Memory B cell (primary cell): ENCODE results near the gene CLUH.

Source experiments
- ATAC-seq: fragments of 150-1000 bp; cut with Tn5 transposase; 2 replicates; pipeline ENCODE4 v1.10.0; 2021; ENCODE audit warnings: low read depth, mild to moderate bottlenecking, moderate library complexity
- DNase-seq, 2 donors: peaks; one replicate each; pipeline ENCODE4 v3.0.0; 2022; ENCODE audit warnings: low spot score in 2 of 2
- H3K27ac Mint-ChIP-seq: one replicate; pipeline ENCODE4 v1.8.0; 2022; ENCODE audit warnings: mild to moderate bottlenecking, moderate library complexity, mixed read lengths
- H3K27me3 Mint-ChIP-seq: one replicate; pipeline ENCODE4 v1.8.0; 2022; ENCODE audit warnings: mixed read lengths
- H3K36me3 Mint-ChIP-seq: one replicate; pipeline ENCODE4 v1.8.0; 2022; ENCODE audit warnings: mild to moderate bottlenecking, mixed read lengths
- H3K4me1 Mint-ChIP-seq: one replicate; pipeline ENCODE4 v1.8.0; 2022; ENCODE audit warnings: mixed read lengths
- H3K4me3 Mint-ChIP-seq: one replicate; pipeline ENCODE4 v1.8.0; 2022; ENCODE audit warnings: mild to moderate bottlenecking, moderate library complexity, mixed read lengths
- H3K9me3 Mint-ChIP-seq: one replicate; pipeline ENCODE4 v1.8.0; 2022; ENCODE audit warnings: mixed read lengths

The CLUH gene

DNA sequence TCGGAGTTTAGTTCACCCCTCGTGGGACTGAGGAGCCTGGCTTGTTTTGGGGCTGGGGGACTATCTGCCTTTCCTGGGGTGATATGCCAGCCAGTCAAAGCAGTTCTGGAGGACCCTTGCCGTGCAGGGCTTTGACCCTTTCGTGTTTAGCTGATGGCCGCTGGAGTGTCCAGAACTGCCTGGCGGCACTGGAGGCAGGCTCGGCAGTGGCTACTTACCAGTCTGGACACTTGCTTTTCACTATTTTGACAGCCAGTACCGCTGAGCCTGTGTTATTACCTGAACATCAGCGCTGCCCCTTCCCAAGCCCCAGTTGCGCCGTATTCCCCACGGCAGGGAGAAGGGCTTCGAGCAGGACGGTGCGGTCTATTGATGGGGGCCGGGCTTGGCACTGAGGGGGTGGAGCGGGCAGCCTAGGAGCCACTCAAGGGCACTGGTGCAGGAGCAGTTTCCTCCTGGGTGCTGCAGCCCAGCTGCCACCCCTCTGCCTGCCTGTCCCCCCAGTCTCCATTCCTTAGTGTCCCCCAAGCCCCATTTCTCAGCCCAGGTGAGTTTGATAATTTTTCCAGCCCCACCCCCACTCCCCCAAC lies 19.3 kb upstream of the CLUH start:
- H3K9me3 Mint-ChIP-seq = no peaks in the 10 kb centered on the region
- DNase-seq = no peak
- H3K4me3 Mint-ChIP-seq = no peak overlapping the region
- no peak for ATAC-seq
- H3K27me3 Mint-ChIP-seq = peaks cover 14% of the 10 kb centered on the region
- H3K36me3 Mint-ChIP-seq = no peaks in the 10 kb centered on the region
- H3K4me1 Mint-ChIP-seq = no peaks in the 10 kb centered on the region
- H3K27ac Mint-ChIP-seq = no peak overlapping the region

DNA sequence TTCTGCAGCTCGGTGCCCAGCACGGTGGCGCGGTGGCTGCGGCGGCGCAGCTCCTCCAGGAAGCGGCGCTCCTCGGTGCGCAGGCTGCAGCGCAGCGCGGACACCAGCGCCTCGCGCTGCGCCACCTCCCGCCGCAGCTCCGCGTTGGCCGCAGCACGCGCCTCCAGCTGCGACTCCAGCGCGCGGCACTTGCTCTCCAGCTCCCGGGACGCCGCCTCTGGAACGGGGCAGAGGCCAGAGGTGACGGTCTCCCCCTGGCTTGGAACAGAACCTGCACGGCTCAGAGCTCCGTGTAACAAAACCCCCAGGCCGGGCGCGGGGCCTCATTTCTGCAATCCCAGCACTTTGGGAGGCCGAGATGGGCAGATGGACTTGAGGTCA lies 13.2 kb upstream of the CLUH start:
- peak; percentile 85 for ATAC-seq
- peaks cover 3% of the 10 kb centered on the region for H3K36me3 Mint-ChIP-seq
- H3K4me3 Mint-ChIP-seq = peak overlapping the region; percentile 27

DNA sequence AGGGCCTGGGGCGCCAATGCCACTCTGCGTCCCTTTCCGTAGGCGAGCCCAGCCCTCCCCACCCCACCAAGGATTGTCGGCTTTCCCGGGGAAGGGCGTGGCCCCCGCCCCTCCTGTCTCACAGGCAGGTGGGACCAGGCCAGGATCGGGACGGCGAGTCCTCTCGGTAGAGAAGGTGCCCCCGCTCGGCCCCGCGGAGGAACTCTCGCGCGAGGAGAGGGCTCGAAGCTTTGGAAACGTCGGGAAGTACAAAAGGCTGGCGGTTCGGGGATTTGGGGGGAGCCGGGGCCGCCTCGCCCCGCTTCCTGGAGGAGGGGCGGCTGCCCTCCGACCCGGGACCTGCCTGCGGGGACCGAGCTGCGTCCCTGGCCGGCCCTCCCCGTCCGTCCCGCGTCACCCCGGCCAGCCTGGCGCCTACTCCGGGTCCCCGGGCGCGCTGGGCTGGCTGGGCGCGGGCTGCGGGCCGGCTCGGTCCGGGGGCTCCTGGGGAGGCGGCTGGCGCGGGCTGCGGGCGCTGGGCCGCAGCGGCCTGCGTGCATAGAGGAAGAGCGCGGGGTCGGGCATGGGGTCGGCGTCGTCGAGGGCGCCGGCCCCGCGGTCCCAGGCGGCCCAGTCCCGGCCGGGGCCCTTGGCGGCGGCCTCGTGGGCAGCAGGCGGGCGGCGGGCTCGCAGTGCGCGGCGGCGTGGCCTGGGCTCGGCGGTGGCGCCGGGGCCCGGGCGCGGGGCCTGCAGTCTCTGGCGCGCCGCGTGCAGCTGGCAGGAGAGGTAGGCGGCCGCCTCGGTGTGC lies 12.6 kb upstream of the CLUH start:
- no peak overlapping the region for H3K27ac Mint-ChIP-seq
- no peaks in the 10 kb centered on the region for H3K9me3 Mint-ChIP-seq
- peaks cover 3% of the 10 kb centered on the region for H3K36me3 Mint-ChIP-seq
- H3K4me3 Mint-ChIP-seq = peak overlapping the region; percentile 79
- peak; percentile 27 for ATAC-seq
- H3K4me1 Mint-ChIP-seq = peaks cover 5% of the 10 kb centered on the region
- H3K27me3 Mint-ChIP-seq = peaks cover 11% of the 10 kb centered on the region
- DNase-seq = peak in 1 of 2 donors; percentile 21

More for the DNA sequence above, 13.2 kb upstream of the CLUH start:
- H3K4me1 Mint-ChIP-seq = peaks cover 5% of the 10 kb centered on the region
- no peaks in the 10 kb centered on the region for H3K9me3 Mint-ChIP-seq
- H3K27ac Mint-ChIP-seq = no peak overlapping the region
- peaks cover 13% of the 10 kb centered on the region for H3K27me3 Mint-ChIP-seq
- peak in 1 of 2 donors; percentile 29 for DNase-seq

DNA sequence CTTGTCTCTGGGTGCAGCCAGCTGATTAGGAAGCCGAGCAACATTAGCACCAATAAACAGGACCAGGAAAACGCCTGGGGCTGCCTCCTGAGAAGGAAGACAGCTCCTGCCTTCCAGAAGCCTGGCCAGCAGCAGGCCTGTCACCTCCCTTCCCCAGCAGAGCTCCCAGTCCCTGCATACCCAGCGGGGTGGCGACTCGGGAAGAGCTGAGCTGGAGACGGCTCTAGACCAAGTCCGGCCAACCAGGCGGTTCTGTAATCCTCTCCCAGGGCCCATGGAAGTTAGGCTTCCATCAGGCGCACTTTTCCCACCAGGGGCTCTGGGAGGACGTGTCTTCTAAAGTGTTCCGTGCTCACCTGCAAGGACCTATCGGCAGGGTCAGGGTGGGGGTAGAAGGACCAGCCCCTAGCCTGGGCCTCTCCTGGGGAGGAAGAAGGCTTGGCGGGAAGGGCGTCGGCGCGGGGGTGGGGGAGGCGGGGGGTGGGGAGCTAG lies 12.0 kb upstream of the CLUH start:
- ATAC-seq (no peak), DNase-seq (no peak)
- peaks cover 5% of the 10 kb centered on the region for H3K4me1 Mint-ChIP-seq
- H3K9me3 Mint-ChIP-seq = no peaks in the 10 kb centered on the region
- H3K27me3 Mint-ChIP-seq = peaks cover 11% of the 10 kb centered on the region
- peak overlapping the region; percentile 59 for H3K4me3 Mint-ChIP-seq
- H3K27ac Mint-ChIP-seq = no peak overlapping the region
- H3K36me3 Mint-ChIP-seq = peaks cover 3% of the 10 kb centered on the region

DNA sequence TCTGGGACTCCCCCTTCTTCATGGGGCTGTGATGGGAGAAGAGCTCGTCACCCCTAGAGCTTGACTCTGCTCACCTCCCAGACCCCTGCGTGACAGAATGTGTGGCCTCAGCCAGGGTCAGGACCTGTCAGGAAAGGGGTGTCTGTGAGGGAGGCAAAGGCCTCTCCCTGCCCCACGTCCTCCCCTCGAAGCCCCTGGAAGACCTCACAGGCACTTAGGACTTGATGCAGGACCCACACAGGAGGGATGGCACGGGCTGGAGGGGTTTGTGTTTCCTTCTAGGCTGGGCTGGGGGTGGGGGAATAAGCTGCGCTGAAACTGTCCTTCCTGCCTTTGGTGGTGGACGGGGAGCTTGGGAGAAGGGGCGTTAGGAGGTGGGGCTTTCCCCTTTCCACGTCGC lies 11.0 kb upstream of the CLUH start:
- peaks cover 11% of the 10 kb centered on the region for H3K27me3 Mint-ChIP-seq
- no peaks in the 10 kb centered on the region for H3K9me3 Mint-ChIP-seq
- H3K4me3 Mint-ChIP-seq = no peak overlapping the region
- H3K27ac Mint-ChIP-seq = no peak overlapping the region
- no peak for ATAC-seq
- DNase-seq = no peak
- peaks cover 5% of the 10 kb centered on the region for H3K4me1 Mint-ChIP-seq
- peaks cover 3% of the 10 kb centered on the region for H3K36me3 Mint-ChIP-seq

DNA sequence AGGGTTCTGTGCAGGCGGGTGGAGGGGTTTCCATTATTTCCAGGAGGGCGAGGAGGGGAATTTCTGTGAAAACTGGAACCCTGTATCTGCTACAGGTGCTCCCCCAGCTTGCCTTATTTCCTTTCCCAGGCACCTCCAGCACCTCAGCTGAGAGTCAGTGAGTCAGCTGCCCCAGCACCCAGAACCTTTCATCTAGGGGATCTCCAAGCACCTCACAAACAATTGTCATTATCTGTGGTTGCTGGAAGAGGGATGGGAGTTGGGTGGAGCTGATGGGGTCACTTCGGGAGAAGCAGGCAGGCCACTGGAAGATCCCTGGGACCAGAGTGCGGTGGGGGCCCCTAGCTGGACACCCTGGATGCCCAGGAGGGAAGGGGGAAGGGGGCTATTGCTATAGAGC lies 10.0 kb upstream of the CLUH start:
- no peak for ATAC-seq
- Mint-ChIP-seq H3K27ac (no peak overlapping the region), H3K4me1 (peaks cover 5% of the 10 kb centered on the region), H3K9me3 (no peaks in the 10 kb centered on the region), H3K36me3 (peaks cover 3% of the 10 kb centered on the region), H3K4me3 (no peak overlapping the region), H3K27me3 (peaks cover 9% of the 10 kb centered on the region)
- DNase-seq = no peak

DNA sequence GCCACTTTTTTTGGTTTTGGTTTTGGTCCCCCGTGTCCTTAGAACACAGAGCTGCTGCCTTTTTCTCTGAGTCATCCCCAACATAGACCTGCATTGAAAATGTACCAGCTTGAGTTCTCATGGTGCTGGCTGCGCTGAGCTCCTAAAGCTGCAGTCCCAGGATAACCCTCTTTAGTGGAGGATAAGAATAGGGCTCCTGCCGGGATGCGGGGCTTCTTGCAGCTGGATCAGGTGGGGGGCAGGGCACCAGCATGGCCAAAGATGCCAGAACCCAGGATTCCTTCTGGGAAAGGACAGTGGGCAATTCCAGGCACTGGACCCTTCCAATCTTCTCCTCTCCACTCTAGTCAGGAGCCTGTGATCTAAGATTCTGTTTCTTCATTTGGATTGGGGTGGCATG lies 8.3 kb upstream of the CLUH start:
- ATAC-seq (no peak), DNase-seq (no peak)
- Mint-ChIP-seq H3K9me3 (no peaks in the 10 kb centered on the region), H3K36me3 (no peaks in the 10 kb centered on the region), H3K4me1 (no peaks in the 10 kb centered on the region), H3K27me3 (peaks cover 3% of the 10 kb centered on the region), H3K27ac (no peak overlapping the region), H3K4me3 (no peak overlapping the region)

DNA sequence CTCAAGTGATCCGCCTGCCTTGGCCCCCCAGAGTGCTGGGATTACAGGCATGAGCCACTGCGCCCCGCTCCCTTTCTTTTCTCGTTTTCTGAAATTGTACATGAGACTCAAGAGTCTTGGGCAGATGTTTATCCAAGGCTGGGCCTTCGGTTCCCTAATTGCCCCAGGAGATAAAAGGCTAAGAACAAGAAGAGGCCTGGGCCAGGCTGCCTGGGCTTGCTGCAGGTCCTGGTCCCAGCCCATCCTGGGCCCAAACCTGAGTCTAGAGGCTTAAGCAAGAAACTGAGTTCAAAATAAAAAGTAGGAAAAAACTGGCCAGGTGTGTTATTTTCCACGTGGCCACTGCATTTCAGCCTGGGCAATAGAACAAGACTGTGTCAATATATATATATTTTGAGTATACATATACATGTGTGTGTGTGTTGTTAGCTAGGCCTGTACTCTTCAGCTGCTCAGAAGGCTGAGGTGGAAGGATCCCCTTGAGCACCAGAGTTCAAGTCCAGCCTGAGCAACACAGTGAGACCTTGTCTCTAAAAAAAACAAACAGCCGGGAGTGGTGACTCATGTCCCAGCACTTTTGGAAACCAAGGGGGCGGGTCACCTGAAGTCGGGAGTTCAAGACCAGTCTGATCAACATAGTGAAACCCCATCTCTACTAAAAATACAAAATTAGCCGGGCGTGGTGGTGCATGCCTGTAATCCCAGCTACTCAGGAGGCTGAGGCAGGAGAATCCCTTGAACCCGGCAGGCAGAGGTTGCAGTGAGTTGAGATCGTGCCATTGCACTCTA lies 6.8 kb upstream of the CLUH start:
- Mint-ChIP-seq H3K27ac (no peak overlapping the region), H3K36me3 (no peaks in the 10 kb centered on the region), H3K9me3 (no peaks in the 10 kb centered on the region), H3K4me1 (no peaks in the 10 kb centered on the region), H3K27me3 (peaks cover 2% of the 10 kb centered on the region), H3K4me3 (no peak overlapping the region)
- ATAC-seq = no peak
- DNase-seq = no peak

DNA sequence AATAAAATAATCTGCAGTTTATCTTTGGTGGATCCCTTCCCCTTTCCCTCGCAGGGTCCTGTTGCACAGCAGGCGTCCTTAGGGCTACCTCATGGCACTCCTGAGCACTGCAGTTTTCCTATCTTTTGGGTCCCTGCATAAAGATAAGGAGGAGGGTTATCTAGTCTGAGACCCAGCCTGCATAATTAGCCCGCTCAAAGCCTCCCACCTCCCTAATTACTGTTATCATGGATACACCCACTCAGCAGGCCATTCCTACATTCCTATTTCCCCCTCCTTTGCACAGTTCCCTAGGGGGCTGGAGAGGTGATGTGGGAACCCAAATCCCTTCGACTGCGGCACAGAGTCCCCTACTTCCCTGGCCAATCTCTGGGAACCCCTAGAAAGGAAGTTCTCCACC lies 5.1 kb upstream of the CLUH start:
- Mint-ChIP-seq H3K36me3 (no peaks in the 10 kb centered on the region), H3K4me3 (no peak overlapping the region), H3K27me3 (peaks cover under 1% of the 10 kb centered on the region), H3K9me3 (no peaks in the 10 kb centered on the region), H3K27ac (no peak overlapping the region), H3K4me1 (peaks cover 6% of the 10 kb centered on the region)
- ATAC-seq (no peak), DNase-seq (no peak)

DNA sequence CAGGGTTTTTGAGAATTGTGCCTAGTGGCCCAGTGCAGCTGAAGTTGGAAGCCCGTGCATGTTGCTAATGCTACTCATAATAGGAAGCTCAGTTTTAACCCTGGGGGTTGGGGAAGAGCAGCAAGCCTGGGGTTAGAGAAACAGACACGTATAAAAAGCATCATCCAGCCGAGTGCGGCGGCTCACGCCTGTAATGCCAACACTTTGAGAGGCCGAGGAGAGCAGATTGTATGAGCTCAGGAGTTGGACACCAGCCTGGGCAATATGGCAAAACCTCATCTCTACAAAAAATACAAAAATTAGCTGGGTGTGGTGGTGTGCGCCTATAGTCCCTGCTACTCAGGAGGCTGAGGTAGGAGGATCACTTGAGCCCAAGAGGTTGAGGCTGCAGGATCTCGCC lies 2.3 kb upstream of the CLUH start:
- no peaks in the 10 kb centered on the region for H3K27me3 Mint-ChIP-seq

DNA sequence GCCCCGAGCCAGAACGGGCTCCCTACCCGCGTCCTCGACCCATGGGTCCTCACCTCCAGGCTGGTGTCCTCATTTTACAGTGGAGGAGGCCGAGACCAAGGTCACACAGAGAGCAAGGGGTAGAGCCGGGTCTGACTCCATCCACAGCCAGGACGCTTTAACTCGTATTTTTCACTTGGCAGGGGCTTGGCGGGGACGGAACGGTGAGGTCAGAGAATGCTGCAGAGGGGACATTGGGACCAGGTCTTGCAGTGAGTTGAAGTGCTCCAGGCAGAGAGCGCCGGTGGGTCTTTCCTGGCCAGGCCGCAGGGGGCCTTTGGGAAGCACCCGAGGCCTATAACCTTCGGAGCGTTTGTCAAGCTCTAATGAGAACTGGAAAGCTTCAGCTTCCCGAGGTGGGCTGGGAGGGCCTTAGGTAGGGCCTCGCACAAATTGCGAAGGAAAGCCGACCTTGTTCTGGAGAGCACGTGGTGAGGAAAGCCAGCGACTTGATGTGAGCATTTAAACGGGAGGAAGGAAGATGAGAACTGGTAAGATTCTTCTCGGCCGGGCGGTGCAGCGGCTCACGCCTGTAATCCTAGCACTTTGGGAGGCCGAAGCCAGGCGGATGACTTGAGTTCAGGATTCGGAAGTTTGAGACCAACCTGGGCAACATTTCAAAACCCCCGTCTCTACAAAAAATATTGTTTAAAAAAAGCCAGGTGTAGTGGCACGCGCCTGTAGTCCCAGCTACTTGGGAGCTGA lies 908 bp upstream of the CLUH start:
- Mint-ChIP-seq H3K27ac (peak overlapping the region; percentile 75), H3K36me3 (no peaks in the 10 kb centered on the region), H3K4me3 (peak overlapping the region; percentile 83), H3K4me1 (peaks cover 29% of the 10 kb centered on the region), H3K9me3 (no peaks in the 10 kb centered on the region), H3K27me3 (no peaks in the 10 kb centered on the region)
- DNase-seq (no peak), ATAC-seq (no peak)

More for the DNA sequence above, 2.3 kb upstream of the CLUH start:
- Mint-ChIP-seq H3K36me3 (no peaks in the 10 kb centered on the region), H3K27ac (no peak overlapping the region), H3K9me3 (no peaks in the 10 kb centered on the region), H3K4me1 (peaks cover 23% of the 10 kb centered on the region), H3K4me3 (peak overlapping the region; percentile 30)
- DNase-seq = no peak
- no peak for ATAC-seq

DNA sequence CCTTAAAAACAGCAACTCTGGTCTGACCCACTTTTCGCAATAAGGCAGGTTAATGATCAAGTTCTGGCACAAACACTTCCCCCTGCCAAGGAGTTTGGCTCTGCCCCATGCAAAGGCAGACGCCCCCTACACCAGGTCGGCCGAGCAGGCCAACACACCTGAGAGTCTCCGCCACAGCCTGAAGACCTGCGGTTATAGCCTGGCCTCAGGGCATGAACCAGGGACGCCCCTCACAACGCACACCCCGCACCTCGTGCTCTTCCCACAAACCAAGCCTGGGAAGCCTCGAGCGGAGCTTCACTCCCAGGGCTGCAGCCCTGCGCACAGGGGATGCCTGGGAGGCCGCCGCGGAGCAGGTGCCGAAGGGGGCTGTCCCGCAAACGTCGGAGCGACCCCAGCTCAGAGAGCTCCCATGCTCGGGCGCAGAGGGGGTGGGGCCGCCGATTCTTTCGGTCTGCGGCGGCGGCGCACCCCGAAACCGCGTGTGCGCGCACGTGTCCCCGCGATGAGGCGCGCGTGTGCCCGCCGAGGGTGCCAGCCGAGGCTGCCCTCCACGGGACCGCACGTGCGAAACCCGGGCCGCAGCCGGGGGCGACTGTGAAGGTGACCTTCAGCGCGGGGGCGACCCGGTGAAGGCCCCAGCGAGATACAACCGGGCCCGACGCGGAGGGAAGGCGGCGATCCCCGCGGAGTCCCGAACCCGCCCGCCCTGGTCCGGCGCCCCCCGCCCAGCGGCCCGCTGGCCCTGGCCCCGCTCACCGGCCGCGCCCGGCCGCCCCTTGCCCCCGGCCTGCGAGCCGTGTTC lies 559 bp downstream of the CLUH start:
- Mint-ChIP-seq H3K27me3 (no peaks in the 10 kb centered on the region), H3K4me3 (peak overlapping the region; percentile 87), H3K36me3 (no peaks in the 10 kb centered on the region), H3K9me3 (no peaks in the 10 kb centered on the region), H3K27ac (peak overlapping the region; percentile 89), H3K4me1 (peaks cover 29% of the 10 kb centered on the region)
- ATAC-seq = peak; percentile 34
- peak in 1 of 2 donors; percentile 37 for DNase-seq
